Liver (tissue), 9 donors: ENCODE data around the gene CXCL14. TPM values are rescaled to one million over a fixed set of nuclear protein-coding genes. Genes with fewer than 3 reads are reported as not detected.
A peak's percentile ranks its signal among the peaks of the same experiment; 100 is the strongest.

Experiments
- DNase-seq: peaks from one replicate; pipeline ENCODE4 v3.0.0-alpha.2; 2017; ENCODE audit warnings: low spot score
- H3K27ac ChIP-seq, 2 donors: one replicate each; pipeline ENCODE4 v1.7.0; 2013; ENCODE audit warnings: inconsistent platforms in 2 of 2, low read length in 2 of 2, control low read depth in 1 of 2, low read depth in 1 of 2, mild to moderate bottlenecking in 1 of 2
- H3K27me3 ChIP-seq, 4 donors: one replicate each; pipeline versions ENCODE4 v1.6.1 to v1.7.0; 2013; ENCODE audit warnings: low read length in 3 of 4, inconsistent platforms in 1 of 4, mild to moderate bottlenecking in 1 of 4, moderate library complexity in 1 of 4; ENCODE audit not compliant: control insufficient read depth in 4 of 4, insufficient read depth in 4 of 4
- H3K36me3 ChIP-seq, 4 donors: one replicate each; pipeline versions ENCODE4 v1.6.1 to v1.7.0; 2013; ENCODE audit warnings: low read length in 3 of 4, mild to moderate bottlenecking in 3 of 4, low read depth in 1 of 4, moderate library complexity in 1 of 4; ENCODE audit not compliant: control insufficient read depth in 4 of 4, insufficient read depth in 3 of 4
- H3K4me1 ChIP-seq, 4 donors: one replicate each; pipeline versions ENCODE4 v1.6.1 to v1.7.0; 2013; ENCODE audit warnings: low read length in 3 of 4, mild to moderate bottlenecking in 3 of 4, moderate library complexity in 1 of 4; ENCODE audit not compliant: control insufficient read depth in 4 of 4, insufficient read depth in 4 of 4
- H3K4me3 ChIP-seq, 3 donors: one replicate each; pipeline versions ENCODE4 v1.6.1 to v1.7.0; 2013; ENCODE audit warnings: low read length in 3 of 3, control low read depth in 1 of 3, low read depth in 1 of 3, mild to moderate bottlenecking in 1 of 3
- H3K9ac ChIP-seq, 2 donors: one replicate each; pipeline ENCODE4 v1.7.0; 2013; ENCODE audit warnings: low read length in 2 of 2, mild to moderate bottlenecking in 2 of 2, moderate library complexity in 2 of 2, control low read depth in 1 of 2, low read depth in 1 of 2
- H3K9me3 ChIP-seq, 4 donors: one replicate each; pipeline versions ENCODE4 v1.6.1 to v1.7.0; 2013; ENCODE audit warnings: low read length in 3 of 4; ENCODE audit not compliant: control insufficient read depth in 4 of 4
- ATF3 ChIP-seq: IDR thresholded peaks from 2 replicates; pipeline ENCODE4 v1.6.1; 2016; ENCODE audit warnings: antibody characterized with exemption
- CTCF ChIP-seq: fragments of 150-350 bp; IDR thresholded peaks from 2 replicates; pipeline ENCODE4 v1.5.1; 2017; ENCODE audit warnings: improper control_type of control experiment, low read depth, low read length; ENCODE audit not compliant: missing input control
- FOXA1 ChIP-seq: IDR thresholded peaks from 2 replicates; pipeline ENCODE4 v1.6.1; 2016; ENCODE audit warnings: antibody characterized with exemption
- FOXA2 ChIP-seq: IDR thresholded peaks from 2 replicates; pipeline ENCODE4 v1.6.1; 2016; ENCODE audit warnings: antibody characterized with exemption
- GABPA ChIP-seq, 2 donors: IDR thresholded peaks in 1 of 2; conservative IDR thresholded peaks in 1 of 2; 2 replicates each; pipeline ENCODE4 v1.6.1; 2016; ENCODE audit warnings: antibody characterized with exemption in 2 of 2, mild to moderate bottlenecking in 1 of 2, moderate library complexity in 1 of 2
- HNF4A ChIP-seq, 2 donors: conservative IDR thresholded peaks; 2 replicates each; pipeline ENCODE4 v1.6.1; 2016; ENCODE audit warnings: antibody characterized with exemption in 2 of 2, mild to moderate bottlenecking in 2 of 2
- HNF4G ChIP-seq: IDR thresholded peaks from 2 replicates; pipeline ENCODE4 v1.6.1; 2016; ENCODE audit warnings: antibody characterized with exemption
- JUND ChIP-seq, 2 donors: IDR thresholded peaks; 2 replicates each; pipeline ENCODE4 v1.6.1; 2016; ENCODE audit warnings: antibody characterized with exemption in 2 of 2
- MAX ChIP-seq: IDR thresholded peaks from 2 replicates; pipeline ENCODE4 v1.6.1; 2016; ENCODE audit warnings: antibody characterized with exemption
- NR2F2 ChIP-seq: IDR thresholded peaks from 2 replicates; pipeline ENCODE4 v1.6.1; 2016; ENCODE audit warnings: antibody characterized with exemption
- RAD21 ChIP-seq, 2 donors: IDR thresholded peaks; 2 replicates each; pipeline ENCODE4 v1.6.1; 2016; ENCODE audit warnings: antibody characterized with exemption in 2 of 2, mild to moderate bottlenecking in 2 of 2
- REST ChIP-seq: IDR thresholded peaks from 2 replicates; pipeline ENCODE4 v1.6.1; 2016; ENCODE audit warnings: antibody characterized with exemption, mild to moderate bottlenecking
- TAF1 ChIP-seq: conservative IDR thresholded peaks from 2 replicates; pipeline ENCODE4 v1.6.1; 2016; ENCODE audit warnings: antibody characterized with exemption, mild to moderate bottlenecking
- ZBTB33 ChIP-seq: IDR thresholded peaks from 2 replicates; pipeline ENCODE4 v1.6.1; 2016; ENCODE audit warnings: antibody characterized with exemption
- WGBS: extraction: QIAGEN DNeasy Blood & Tissue Kit; methylation state at CpG from one replicate; pipeline ENCODE4 v1.1.7; 2013; 5-methylcytosine and 5-hydroxymethylcytosine counted together
- polyA plus RNA-seq, 2 donors: library from polyadenylated mRNA; stranded (reverse) in 1 of 2; unstranded in 1 of 2; fragments of 200-250 nt in 1 of 2; fragments of >200 nt in 1 of 2; fragmentation: Nextera tagmentation in 1 of 2; extraction: Ambion mirVana in 1 of 2; gene quantifications; one replicate each; pipeline versions ENCODE4 v1.2.1 to v1.2.3, GENCODE V29; 2013 to 2015
- total RNA-seq, 2 donors: library from RNA; depleted of rRNA; stranded (reverse); fragments of >200 nt; gene quantifications; one replicate each; pipeline ENCODE4 v1.2.3, GENCODE V29; 2014
- donor health status: healthy.
- donor health status: healthy.
- donor health status: healthy.
- donor health status: healthy.
- donor health status: healthy.

Gene CXCL14
- total and polyA plus RNA-seq, 4 donors = 2.7 to 13.7 (median 8.3) TPM

GRCh38 chr5:135608361-135608760, 29.6 kb upstream of the CXCL14 start:
- no peak overlapping the region for H3K27ac ChIP-seq
- DNase-seq = peak; percentile 2
- 77% methylated on average over 4 of the region's 4 CpGs for WGBS
- no peaks in the 10 kb centered on the region for H3K4me1 ChIP-seq
- no peaks in the 10 kb centered on the region for H3K36me3 ChIP-seq
- no peak overlapping the region for H3K4me3 ChIP-seq
- peaks cover 0 to 3% (median 1%) of the 10 kb centered on the region in 4 donors for H3K27me3 ChIP-seq
- H3K9ac ChIP-seq = no peak overlapping the region
- TF ChIP-seq TAF1 (no peak), JUND (IDR thresholded peaks at IDR 0.05) (no peak), HNF4G (no peak), REST (no peak), NR2F2 (no peak), FOXA2 (no peak), ZBTB33 (no peak)
- no peaks in the 10 kb centered on the region for H3K9me3 ChIP-seq

GRCh38 chr5:135606431-135606830, 27.6 kb upstream of the CXCL14 start:
- Histone ChIP-seq H3K4me1 (no peaks in the 10 kb centered on the region), H3K27ac (no peak overlapping the region), H3K27me3 (peaks cover 0 to 2% (median 0%) of the 10 kb centered on the region in 4 donors), H3K36me3 (no peaks in the 10 kb centered on the region), H3K4me3 (no peak overlapping the region), H3K9ac (no peak overlapping the region), H3K9me3 (no peaks in the 10 kb centered on the region)
- no peak for TF ChIP-seq JUND (IDR thresholded peaks at IDR 0.05)
- TF ChIP-seq CTCF = no peak
- TF ChIP-seq HNF4G = no peak
- no peak for TF ChIP-seq FOXA1
- no peak for TF ChIP-seq HNF4A (conservative IDR thresholded peaks at IDR 0.05)
- TF ChIP-seq MAX = no peak
- TF ChIP-seq ATF3 = no peak
- no peak for TF ChIP-seq FOXA2
- no peak for TF ChIP-seq GABPA (IDR thresholded peaks at IDR 0.05 in 1 of 2, conservative IDR thresholded peaks at IDR 0.05 in 1 of 2)
- TF ChIP-seq TAF1 = no peak
- TF ChIP-seq RAD21 (IDR thresholded peaks at IDR 0.05) = no peak
- TF ChIP-seq ZBTB33 = no peak
- no peak for TF ChIP-seq NR2F2
- no peak for TF ChIP-seq REST
- peak; percentile 3 for DNase-seq
- 93% methylated on average over 2 of the region's 2 CpGs for WGBS
